Calu3 (cell line): ENCODE measurements around the gene COL8A1. TPM values are rescaled to one million over a fixed set of nuclear protein-coding genes. Genes with fewer than 3 reads are reported as not detected.

Experiments used
- BruUV-seq: library from RNA; stranded (reverse); fragments of 400-500 nt; replicated peaks from 2 replicates; lab custom pipeline; 2021; lab: Mats Ljungman, UMichigan
- CTCF ChIA-PET: fragments of 300-600 bp; sonication (Branson Sonifier 250); formaldehyde crosslinking; loops from one replicate; lab custom pipeline; 2022; ENCODE audit warnings: antibody characterized with exemption; lab: Charles Lee
- DNase-seq: peaks from one replicate; pipeline ENCODE4 v3.0.0; 2022
- H3K27ac Mint-ChIP-seq: one replicate; pipeline ENCODE4 v1.8.0; 2022; ENCODE audit warnings: mixed read lengths; ENCODE audit not compliant: unreplicated experiment
- H3K27me3 Mint-ChIP-seq: one replicate; pipeline ENCODE4 v1.8.0; 2022; ENCODE audit warnings: mixed read lengths; ENCODE audit not compliant: unreplicated experiment
- H3K36me3 Mint-ChIP-seq: one replicate; pipeline ENCODE4 v1.8.0; 2022; ENCODE audit warnings: mild to moderate bottlenecking, moderate library complexity, mixed read lengths; ENCODE audit not compliant: insufficient read depth, unreplicated experiment
- H3K4me1 Mint-ChIP-seq: one replicate; pipeline ENCODE4 v1.8.0; 2022; ENCODE audit warnings: mild to moderate bottlenecking, low read depth, mixed read lengths; ENCODE audit not compliant: unreplicated experiment
- H3K4me3 Mint-ChIP-seq: one replicate; pipeline ENCODE4 v1.8.0; 2022; ENCODE audit warnings: mild to moderate bottlenecking, low read depth, moderate library complexity, mixed read lengths; ENCODE audit not compliant: unreplicated experiment
- H3K9me3 Mint-ChIP-seq: one replicate; pipeline ENCODE4 v1.8.0; 2022; ENCODE audit warnings: low read depth, mixed read lengths; ENCODE audit not compliant: unreplicated experiment
- CTCF ChIP-seq: fragments of 200-600 bp; IDR thresholded peaks from one replicate; pipeline ENCODE4 v1.8.0; 2022; ENCODE audit warnings: antibody characterized with exemption; ENCODE audit not compliant: unreplicated experiment
- intact Hi-C: fragments of 100-400 bp; cut with micrococcal nuclease; formaldehyde crosslinking; loops from one replicate; pipeline ENCODE4 v1.10.0; 2022; ENCODE audit not compliant: unreplicated experiment
- total RNA-seq: library from RNA; stranded (reverse); gene quantifications from 2 replicates; pipeline ENCODE4 v1.2.3, GENCODE V29; 2022

Gene COL8A1
- total RNA-seq, 1 experiment from 2014 or later, result 0.71 TPM

- Mint-ChIP-seq H3K4me1 (peaks cover 19% of the 10 kb centered on the region), H3K27me3 (no peaks in the 10 kb centered on the region), H3K36me3 (no peaks in the 10 kb centered on the region), H3K27ac (no peak overlapping the region), H3K9me3 (no peaks in the 10 kb centered on the region), H3K4me3 (no peak overlapping the region)
- DNase-seq, result peak; percentile 24
- BruUV-seq, result no TSS peak
- no peak for TF ChIP-seq CTCF
- CTCF ChIA-PET, result interaction anchor here (0.7 to 1.7 kb wide), 5 partner anchors 13 to 448 kb away, joined by 3 to 7 read pairs (median 4); no protein-coding TSS in a partner anchor
- intact Hi-C loops, result loop anchor here (10.0 kb wide), 2 partner anchors 198 to 238 kb away; no protein-coding TSS in a partner anchor
Observed at GRCh38 chr3:99846477-99847160, 208.2 kb downstream of the COL8A1 start.

- DNase-seq, result no peak
- H3K27me3 Mint-ChIP-seq, result no peaks in the 10 kb centered on the region
- TF ChIP-seq CTCF, result no peak
- CTCF ChIA-PET, result no interaction called here
- no peak overlapping the region for H3K4me3 Mint-ChIP-seq
- H3K4me1 Mint-ChIP-seq, result peaks cover 12% of the 10 kb centered on the region
- no TSS peak for BruUV-seq
- intact Hi-C loops, result loop anchor here (10.0 kb wide), 2 partner anchors 196 to 236 kb away; no protein-coding TSS in a partner anchor
- no peaks in the 10 kb centered on the region for H3K36me3 Mint-ChIP-seq
- H3K27ac Mint-ChIP-seq, result no peak overlapping the region
- no peaks in the 10 kb centered on the region for H3K9me3 Mint-ChIP-seq
Observed at GRCh38 chr3:99848433-99848832, 210.0 kb downstream of the COL8A1 start.

Other genes starting within 250 kb of the COL8A1 start
- gene CMSS1, start 179.3 kb downstream of the COL8A1 start, total RNA-seq, result 44.3 and 55.8 TPM in 2 replicates